Activated T-helper 1 cell treated with anti-CD3 and anti-CD28 coated beads, Interleukin-2, amount 50 U/mL, for 16 hours (primary cell): Measurements from ENCODE around the gene SOHLH1.

Source experiments
- DNase-seq, 2 donors: peaks; one replicate each; pipeline ENCODE4 v3.0.0-alpha.2; 2020; ENCODE audit warnings: low read depth in 1 of 2, low spot score in 1 of 2

SOHLH1 gene

GRCh38 chr9:135662758-135663450 lies 36.4 kb downstream of the SOHLH1 start, which contains the start of gene LCN9:
Gene LCN9, plus strand, starts transcription at chr9:135663309. Its CDS starts 13 bp downstream, at chr9:135663322.
- DNase-seq, result no peak

GRCh38 chr9:135661816-135662560 lies 37.3 kb downstream of the SOHLH1 start:
- DNase-seq, result no peak

- no peak for DNase-seq
Observed at GRCh38 chr9:135660407-135660806, 38.9 kb downstream of the SOHLH1 start.

- no peak for DNase-seq
Observed at GRCh38 chr9:135659252-135659651, 40.0 kb downstream of the SOHLH1 start.

- DNase-seq, result no peak
Observed at GRCh38 chr9:135657416-135657815, 41.9 kb downstream of the SOHLH1 start.

- DNase-seq, result no peak
Observed at GRCh38 chr9:135655317-135655716, 44.0 kb downstream of the SOHLH1 start.

- no peak for DNase-seq
Observed at GRCh38 chr9:135650408-135650807, 48.9 kb downstream of the SOHLH1 start.

GRCh38 chr9:135649508-135649907 lies 49.8 kb downstream of the SOHLH1 start:
- no peak for DNase-seq

- DNase-seq, result no peak
Observed at GRCh38 chr9:135648494-135649410, 50.5 kb downstream of the SOHLH1 start.

GRCh38 chr9:135647884-135648283 lies 51.4 kb downstream of the SOHLH1 start:
- DNase-seq, result no peak

- DNase-seq, result no peak
Observed at GRCh38 chr9:135644631-135645218, 54.6 kb downstream of the SOHLH1 start.
